NB4 (cell line): Measurements from ENCODE around the gene MAN2A2.

Experiments
- POLR2A ChIP-seq: IDR thresholded peaks from 2 replicates; pipeline ENCODE4 v1.6.1; 2011; ENCODE audit warnings: mild to moderate bottlenecking; ENCODE audit not compliant: insufficient read length; ENCODE audit errors: extremely low read depth
- TF ChIP-seq, protein P1 (sequence below): IDR thresholded peaks from one replicate; pipeline ENCODE4 v1.5.1; 2012; ENCODE audit warnings: low read depth, low read length

DNA sequence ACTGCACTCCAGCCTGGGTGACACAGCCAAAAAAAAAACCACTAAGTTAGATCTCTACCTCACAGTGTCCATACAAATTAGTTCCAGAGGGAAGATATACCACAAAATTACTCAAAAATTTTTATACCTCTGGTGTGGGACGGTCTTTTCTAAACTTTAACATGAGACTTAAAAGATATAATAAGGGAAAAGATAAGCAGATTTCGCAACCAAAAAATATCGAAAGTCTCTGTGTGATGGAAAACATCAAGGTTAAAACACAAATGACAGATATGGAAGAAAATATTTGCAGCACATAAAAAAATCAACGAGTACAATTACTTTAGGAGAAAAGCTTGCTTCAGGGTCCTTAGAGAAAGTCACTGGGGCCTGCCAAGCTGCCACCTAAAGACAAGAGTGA lies 18.8 kb downstream of the MAN2A2 start:
- TF ChIP-seq, protein P1, sequence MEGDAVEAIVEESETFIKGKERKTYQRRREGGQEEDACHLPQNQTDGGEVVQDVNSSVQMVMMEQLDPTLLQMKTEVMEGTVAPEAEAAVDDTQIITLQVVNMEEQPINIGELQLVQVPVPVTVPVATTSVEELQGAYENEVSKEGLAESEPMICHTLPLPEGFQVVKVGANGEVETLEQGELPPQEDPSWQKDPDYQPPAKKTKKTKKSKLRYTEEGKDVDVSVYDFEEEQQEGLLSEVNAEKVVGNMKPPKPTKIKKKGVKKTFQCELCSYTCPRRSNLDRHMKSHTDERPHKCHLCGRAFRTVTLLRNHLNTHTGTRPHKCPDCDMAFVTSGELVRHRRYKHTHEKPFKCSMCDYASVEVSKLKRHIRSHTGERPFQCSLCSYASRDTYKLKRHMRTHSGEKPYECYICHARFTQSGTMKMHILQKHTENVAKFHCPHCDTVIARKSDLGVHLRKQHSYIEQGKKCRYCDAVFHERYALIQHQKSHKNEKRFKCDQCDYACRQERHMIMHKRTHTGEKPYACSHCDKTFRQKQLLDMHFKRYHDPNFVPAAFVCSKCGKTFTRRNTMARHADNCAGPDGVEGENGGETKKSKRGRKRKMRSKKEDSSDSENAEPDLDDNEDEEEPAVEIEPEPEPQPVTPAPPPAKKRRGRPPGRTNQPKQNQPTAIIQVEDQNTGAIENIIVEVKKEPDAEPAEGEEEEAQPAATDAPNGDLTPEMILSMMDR = no peak
- no peak for TF ChIP-seq POLR2A
